ENCODE data around the gene BEGAIN. TPM values are rescaled to one million over a fixed set of nuclear protein-coding genes. Genes with fewer than 3 reads are reported as not detected.

The BEGAIN gene
- total and polyA plus RNA-seq, 8 donors = 0.31 to 1.1 (median 0.83) TPM; not detected in 4

- WGBS, 5 donors = 75 to 82% (median 79%) methylated on average over 24 to 27 of the region's 27 CpGs
- intact Hi-C loops (cut with DNase I; ENCODE audit: low total_unique reads) = no loop called here
- no peak overlapping the region for H3K4me3 ChIP-seq
- H3K27me3 ChIP-seq = peaks cover 0 to 58% (median 42%) of the 10 kb centered on the region in 3 donors
- no peak for DNase-seq
- H3K4me1 ChIP-seq = peaks cover 0 to 5% (median 5%) of the 10 kb centered on the region in 4 donors
- no peak overlapping the region for H3K27ac ChIP-seq
- peaks cover 0 to 4% (median 0%) of the 10 kb centered on the region in 4 donors for H3K9me3 ChIP-seq
- TF ChIP-seq POLR2AphosphoS5 (IDR thresholded peaks at IDR 0.05) (no peak), POLR2A (IDR thresholded peaks at IDR 0.05) (no peak), EP300 (IDR thresholded peaks at IDR 0.05) (no peak)
- TF ChIP-seq, protein P1, sequence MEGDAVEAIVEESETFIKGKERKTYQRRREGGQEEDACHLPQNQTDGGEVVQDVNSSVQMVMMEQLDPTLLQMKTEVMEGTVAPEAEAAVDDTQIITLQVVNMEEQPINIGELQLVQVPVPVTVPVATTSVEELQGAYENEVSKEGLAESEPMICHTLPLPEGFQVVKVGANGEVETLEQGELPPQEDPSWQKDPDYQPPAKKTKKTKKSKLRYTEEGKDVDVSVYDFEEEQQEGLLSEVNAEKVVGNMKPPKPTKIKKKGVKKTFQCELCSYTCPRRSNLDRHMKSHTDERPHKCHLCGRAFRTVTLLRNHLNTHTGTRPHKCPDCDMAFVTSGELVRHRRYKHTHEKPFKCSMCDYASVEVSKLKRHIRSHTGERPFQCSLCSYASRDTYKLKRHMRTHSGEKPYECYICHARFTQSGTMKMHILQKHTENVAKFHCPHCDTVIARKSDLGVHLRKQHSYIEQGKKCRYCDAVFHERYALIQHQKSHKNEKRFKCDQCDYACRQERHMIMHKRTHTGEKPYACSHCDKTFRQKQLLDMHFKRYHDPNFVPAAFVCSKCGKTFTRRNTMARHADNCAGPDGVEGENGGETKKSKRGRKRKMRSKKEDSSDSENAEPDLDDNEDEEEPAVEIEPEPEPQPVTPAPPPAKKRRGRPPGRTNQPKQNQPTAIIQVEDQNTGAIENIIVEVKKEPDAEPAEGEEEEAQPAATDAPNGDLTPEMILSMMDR (IDR thresholded peaks at IDR 0.05) = no peak
- H3K36me3 ChIP-seq = no peaks in the 10 kb centered on the region
These were observed 13.2 kb downstream of the BEGAIN start for GRCh38 chr14:100573757-100574641.

DNA sequence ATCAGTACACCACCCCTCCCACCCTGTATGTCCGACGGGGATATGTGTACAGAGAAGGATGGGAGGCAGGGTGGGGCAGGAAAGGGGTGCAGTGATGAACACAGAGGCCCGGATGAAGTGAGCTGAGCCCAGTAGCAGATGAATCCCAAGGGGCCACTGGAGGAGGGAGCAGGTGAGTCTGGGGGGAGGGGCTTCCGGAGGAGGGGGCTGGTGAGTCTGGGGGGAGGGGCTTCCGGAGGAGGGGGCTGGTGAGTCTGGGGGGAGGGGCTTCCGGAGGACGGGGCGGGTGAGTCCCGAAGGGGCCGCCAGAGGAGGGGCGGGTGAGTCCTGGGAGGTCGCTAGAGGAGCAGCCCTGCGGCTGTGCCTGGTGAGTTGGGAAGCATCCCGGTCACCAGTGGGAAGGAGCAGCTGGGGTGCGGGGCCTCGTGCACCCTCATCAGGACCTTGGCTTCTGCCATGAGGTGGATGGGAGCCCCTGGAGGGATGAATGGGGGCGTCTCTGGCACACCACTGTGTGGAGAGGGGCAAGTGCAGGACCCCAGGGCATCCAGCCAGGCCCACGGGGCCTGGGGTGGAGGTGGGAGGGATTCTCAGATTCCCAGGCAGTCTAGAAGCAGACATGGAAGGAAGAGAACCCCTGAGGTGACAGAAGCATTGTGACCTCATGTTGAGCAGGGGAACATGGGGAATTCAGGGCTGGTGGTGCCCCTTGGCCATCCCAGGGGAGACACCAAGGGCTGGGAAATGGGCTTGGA lies 14.0 kb downstream of the BEGAIN start:
- Histone ChIP-seq H3K4me3 (no peak overlapping the region), H3K27me3 (peaks cover 0 to 66% (median 50%) of the 10 kb centered on the region in 3 donors), H3K36me3 (no peaks in the 10 kb centered on the region), H3K4me1 (peaks cover 5 to 13% (median 12%) of the 10 kb centered on the region in 4 donors), H3K27ac (no peak overlapping the region), H3K9me3 (no peaks in the 10 kb centered on the region)
- no peak for DNase-seq
- WGBS, 5 donors = 8 to 16% (median 14%) methylated on average over 13 to 18 of the region's 18 CpGs
- TF ChIP-seq POLR2AphosphoS5 (IDR thresholded peaks at IDR 0.05) (no peak), POLR2A (IDR thresholded peaks at IDR 0.05) (no peak), EP300 (IDR thresholded peaks at IDR 0.05) (no peak)
- TF ChIP-seq, protein P1 (IDR thresholded peaks at IDR 0.05) = no peak
- intact Hi-C loops (cut with DNase I; ENCODE audit: low total_unique reads) = no loop called here

GRCh38 chr14:100572543-100572942 lies 14.7 kb downstream of the BEGAIN start:
- Histone ChIP-seq H3K27me3 (peaks cover 0 to 72% (median 57%) of the 10 kb centered on the region in 3 donors), H3K4me1 (peaks cover 11 to 20% (median 19%) of the 10 kb centered on the region in 4 donors), H3K27ac (no peak overlapping the region), H3K4me3 (no peak overlapping the region), H3K9me3 (no peaks in the 10 kb centered on the region), H3K36me3 (no peaks in the 10 kb centered on the region)
- intact Hi-C loops (cut with DNase I; ENCODE audit: low total_unique reads) = no loop called here
- 26 to 66% (median 56%) methylated on average over 2 to 3 of the region's 3 CpGs for WGBS, 5 donors
- no peak for TF ChIP-seq POLR2AphosphoS5 (IDR thresholded peaks at IDR 0.05)
- TF ChIP-seq, protein P1 (IDR thresholded peaks at IDR 0.05) = no peak
- TF ChIP-seq EP300 (IDR thresholded peaks at IDR 0.05) = no peak
- TF ChIP-seq POLR2A (IDR thresholded peaks at IDR 0.05) = no peak
- DNase-seq = no peak

DNA sequence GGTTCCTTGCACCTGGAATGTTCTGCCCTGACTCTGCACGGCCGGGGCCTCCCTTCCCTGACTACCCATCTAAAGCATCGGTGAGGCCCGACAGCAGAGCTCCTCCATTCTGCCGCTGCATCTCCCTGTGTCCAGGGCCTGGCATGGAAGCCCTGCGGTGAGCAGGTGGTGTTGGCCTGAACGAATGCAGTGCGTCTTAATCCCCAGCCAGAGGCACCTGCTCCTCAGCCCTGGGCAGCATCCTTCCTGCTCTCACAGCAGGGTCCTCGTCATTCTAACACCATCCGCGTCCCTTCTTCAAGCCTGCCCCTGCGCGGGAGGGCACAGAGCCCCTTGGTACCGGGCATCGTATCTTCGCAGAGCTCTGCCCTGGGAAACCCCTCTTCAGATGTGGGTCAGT lies 15.4 kb downstream of the BEGAIN start:
- no peak overlapping the region for H3K4me3 ChIP-seq
- peaks cover 0 to 80% (median 64%) of the 10 kb centered on the region in 3 donors for H3K27me3 ChIP-seq

More for the DNA sequence above, 15.4 kb downstream of the BEGAIN start:
- WGBS, 5 donors = 80 to 88% (median 83%) methylated on average over 13 to 16 of the region's 16 CpGs
- TF ChIP-seq POLR2AphosphoS5 (IDR thresholded peaks at IDR 0.05) = no peak
- TF ChIP-seq EP300 (IDR thresholded peaks at IDR 0.05) = no peak
- TF ChIP-seq, protein P1 (IDR thresholded peaks at IDR 0.05) = no peak
- no peak for TF ChIP-seq POLR2A (IDR thresholded peaks at IDR 0.05)
- H3K36me3 ChIP-seq = no peaks in the 10 kb centered on the region
- no peak overlapping the region for H3K27ac ChIP-seq
- intact Hi-C loops (cut with DNase I; ENCODE audit: low total_unique reads) = no loop called here
- H3K4me1 ChIP-seq = peaks cover 18 to 27% (median 26%) of the 10 kb centered on the region in 4 donors
- DNase-seq = no peak
- H3K9me3 ChIP-seq = no peaks in the 10 kb centered on the region
